ENCODE results near the gene SLN.

SLN gene

GRCh38 chr11:107752508-107752907, 40.7 kb upstream of the SLN start (continued):
- TF ChIP-seq SP3 (tag by site-specific recombination; IDR thresholded peaks at IDR 0.05): no peak
- no peak for TF ChIP-seq HOXC10 (CRISPR knock-in tag; IDR thresholded peaks at IDR 0.05)
- TF ChIP-seq ZNF184 (tag by site-specific recombination; IDR thresholded peaks at IDR 0.05): no peak
- TF ChIP-seq ZBTB8A (tag by site-specific recombination; IDR thresholded peaks at IDR 0.05): no peak
- TF ChIP-seq, protein P1, sequence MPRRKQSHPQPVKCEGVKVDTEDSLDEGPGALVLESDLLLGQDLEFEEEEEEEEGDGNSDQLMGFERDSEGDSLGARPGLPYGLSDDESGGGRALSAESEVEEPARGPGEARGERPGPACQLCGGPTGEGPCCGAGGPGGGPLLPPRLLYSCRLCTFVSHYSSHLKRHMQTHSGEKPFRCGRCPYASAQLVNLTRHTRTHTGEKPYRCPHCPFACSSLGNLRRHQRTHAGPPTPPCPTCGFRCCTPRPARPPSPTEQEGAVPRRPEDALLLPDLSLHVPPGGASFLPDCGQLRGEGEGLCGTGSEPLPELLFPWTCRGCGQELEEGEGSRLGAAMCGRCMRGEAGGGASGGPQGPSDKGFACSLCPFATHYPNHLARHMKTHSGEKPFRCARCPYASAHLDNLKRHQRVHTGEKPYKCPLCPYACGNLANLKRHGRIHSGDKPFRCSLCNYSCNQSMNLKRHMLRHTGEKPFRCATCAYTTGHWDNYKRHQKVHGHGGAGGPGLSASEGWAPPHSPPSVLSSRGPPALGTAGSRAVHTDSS (tag by site-specific recombination; IDR thresholded peaks at IDR 0.05): no peak
- TF ChIP-seq, protein P2, sequence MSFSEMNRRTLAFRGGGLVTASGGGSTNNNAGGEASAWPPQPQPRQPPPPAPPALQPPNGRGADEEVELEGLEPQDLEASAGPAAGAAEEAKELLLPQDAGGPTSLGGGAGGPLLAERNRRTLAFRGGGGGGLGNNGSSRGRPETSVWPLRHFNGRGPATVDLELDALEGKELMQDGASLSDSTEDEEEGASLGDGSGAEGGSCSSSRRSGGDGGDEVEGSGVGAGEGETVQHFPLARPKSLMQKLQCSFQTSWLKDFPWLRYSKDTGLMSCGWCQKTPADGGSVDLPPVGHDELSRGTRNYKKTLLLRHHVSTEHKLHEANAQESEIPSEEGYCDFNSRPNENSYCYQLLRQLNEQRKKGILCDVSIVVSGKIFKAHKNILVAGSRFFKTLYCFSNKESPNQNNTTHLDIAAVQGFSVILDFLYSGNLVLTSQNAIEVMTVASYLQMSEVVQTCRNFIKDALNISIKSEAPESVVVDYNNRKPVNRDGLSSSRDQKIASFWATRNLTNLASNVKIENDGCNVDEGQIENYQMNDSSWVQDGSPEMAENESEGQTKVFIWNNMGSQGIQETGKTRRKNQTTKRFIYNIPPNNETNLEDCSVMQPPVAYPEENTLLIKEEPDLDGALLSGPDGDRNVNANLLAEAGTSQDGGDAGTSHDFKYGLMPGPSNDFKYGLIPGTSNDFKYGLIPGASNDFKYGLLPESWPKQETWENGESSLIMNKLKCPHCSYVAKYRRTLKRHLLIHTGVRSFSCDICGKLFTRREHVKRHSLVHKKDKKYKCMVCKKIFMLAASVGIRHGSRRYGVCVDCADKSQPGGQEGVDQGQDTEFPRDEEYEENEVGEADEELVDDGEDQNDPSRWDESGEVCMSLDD (tag by site-specific recombination; IDR thresholded peaks at IDR 0.05): no peak

GRCh38 chr11:107751082-107751481, 39.2 kb upstream of the SLN start:
- ChIA-PET POLR2A (no interaction called here), CTCF (no interaction called here)
- Histone ChIP-seq H3K4me1 (ENCODE audit: control insufficient read depth, insufficient read depth, low read length) (no peaks in the 10 kb centered on the region), H3K36me3 (ENCODE audit: control insufficient read depth in 2 of 2, insufficient read depth in 1 of 2, low read length in 2 of 2) (no peaks in the 10 kb centered on the region), H3K27ac (ENCODE audit: extremely low read depth, low read depth, low read length) (no peak overlapping the region), H3K4me3 (ENCODE audit: low read depth, low read length) (no peak overlapping the region), H3K9me3 (ENCODE audit: control insufficient read depth, insufficient read depth, low read depth, low read length) (no peaks in the 10 kb centered on the region)
- no peak for TF ChIP-seq MYNN (tag by site-specific recombination; IDR thresholded peaks at IDR 0.05; ENCODE audit: borderline replicate concordance)
- no peak for TF ChIP-seq ZNF10 (tag by site-specific recombination; IDR thresholded peaks at IDR 0.05)
- no peak for TF ChIP-seq ZNF133 (tag by site-specific recombination; IDR thresholded peaks at IDR 0.05)
- TF ChIP-seq ZNF624 (tag by site-specific recombination; IDR thresholded peaks at IDR 0.05): no peak
- no peak for TF ChIP-seq ZNF558 (tag by site-specific recombination; IDR thresholded peaks at IDR 0.05)
- no peak for TF ChIP-seq PRDM2 (tag by site-specific recombination; IDR thresholded peaks at IDR 0.05; ENCODE audit: borderline replicate concordance)
- no peak for TF ChIP-seq ZFP3 (tag by site-specific recombination; IDR thresholded peaks at IDR 0.05; ENCODE audit: low read depth)
- TF ChIP-seq TRIM28 (IDR thresholded peaks at IDR 0.05; ENCODE audit: borderline replicate concordance, low read length): no peak
- TF ChIP-seq OSR2 (tag by site-specific recombination; IDR thresholded peaks at IDR 0.05): no peak
- no peak for TF ChIP-seq ZEB2 (tag by site-specific recombination; IDR thresholded peaks at IDR 0.05)
- no peak for TF ChIP-seq ZNF514 (tag by site-specific recombination; IDR thresholded peaks at IDR 0.05)
- no peak for TF ChIP-seq ZNF658 (tag by site-specific recombination; IDR thresholded peaks at IDR 0.05)
- no peak for TF ChIP-seq ZNF585B (tag by site-specific recombination; IDR thresholded peaks at IDR 0.05)
- TF ChIP-seq, protein P3, sequence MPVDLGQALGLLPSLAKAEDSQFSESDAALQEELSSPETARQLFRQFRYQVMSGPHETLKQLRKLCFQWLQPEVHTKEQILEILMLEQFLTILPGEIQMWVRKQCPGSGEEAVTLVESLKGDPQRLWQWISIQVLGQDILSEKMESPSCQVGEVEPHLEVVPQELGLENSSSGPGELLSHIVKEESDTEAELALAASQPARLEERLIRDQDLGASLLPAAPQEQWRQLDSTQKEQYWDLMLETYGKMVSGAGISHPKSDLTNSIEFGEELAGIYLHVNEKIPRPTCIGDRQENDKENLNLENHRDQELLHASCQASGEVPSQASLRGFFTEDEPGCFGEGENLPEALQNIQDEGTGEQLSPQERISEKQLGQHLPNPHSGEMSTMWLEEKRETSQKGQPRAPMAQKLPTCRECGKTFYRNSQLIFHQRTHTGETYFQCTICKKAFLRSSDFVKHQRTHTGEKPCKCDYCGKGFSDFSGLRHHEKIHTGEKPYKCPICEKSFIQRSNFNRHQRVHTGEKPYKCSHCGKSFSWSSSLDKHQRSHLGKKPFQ (tag by site-specific recombination; IDR thresholded peaks at IDR 0.05): no peak

Measured in HEK293 (cell line).